HG02884 (cell line): ENCODE results near the gene GAPDHS.

Source experiments
- ATAC-seq: cut with Tn5 transposase; IDR thresholded peaks from one replicate; pipeline ENCODE4 v1.9.1; 2021; ENCODE audit warnings: mild to moderate bottlenecking, moderate library complexity; ENCODE audit not compliant: unreplicated experiment

GAPDHS gene

DNA sequence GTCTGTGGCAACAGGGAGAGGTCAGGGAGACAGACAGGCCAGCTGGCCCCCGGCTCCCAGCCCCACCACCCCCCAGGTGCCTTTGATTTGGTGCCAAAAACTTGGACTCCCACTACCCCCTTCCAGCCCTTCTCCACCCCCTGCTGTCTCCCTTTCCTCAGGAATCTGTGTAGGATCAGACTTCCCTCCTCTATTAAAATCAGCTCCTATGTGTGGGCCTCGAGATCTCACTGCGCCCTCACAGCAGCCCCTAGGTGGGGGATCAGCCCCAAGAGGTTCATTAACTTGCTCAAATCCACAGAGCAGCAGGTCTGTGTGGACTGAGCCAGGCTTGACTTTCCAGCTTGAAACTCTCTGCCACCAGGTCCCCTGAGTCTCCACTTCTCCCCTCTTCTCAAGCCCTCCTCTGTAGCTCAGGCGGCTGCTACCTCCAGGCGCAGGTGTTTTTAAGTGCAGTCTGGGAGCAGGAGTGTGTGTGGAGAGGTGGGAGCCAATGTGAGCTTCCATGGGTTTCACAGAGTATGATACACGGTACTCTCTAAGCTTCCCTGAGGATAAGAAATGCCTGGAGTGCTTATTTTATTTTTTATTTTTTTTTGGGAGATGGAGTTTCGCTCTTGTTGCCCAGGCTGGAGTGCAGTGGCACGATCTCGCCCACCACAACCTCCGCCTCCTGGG lies 1.7 kb downstream of the GAPDHS start:
- ATAC-seq: no peak

DNA sequence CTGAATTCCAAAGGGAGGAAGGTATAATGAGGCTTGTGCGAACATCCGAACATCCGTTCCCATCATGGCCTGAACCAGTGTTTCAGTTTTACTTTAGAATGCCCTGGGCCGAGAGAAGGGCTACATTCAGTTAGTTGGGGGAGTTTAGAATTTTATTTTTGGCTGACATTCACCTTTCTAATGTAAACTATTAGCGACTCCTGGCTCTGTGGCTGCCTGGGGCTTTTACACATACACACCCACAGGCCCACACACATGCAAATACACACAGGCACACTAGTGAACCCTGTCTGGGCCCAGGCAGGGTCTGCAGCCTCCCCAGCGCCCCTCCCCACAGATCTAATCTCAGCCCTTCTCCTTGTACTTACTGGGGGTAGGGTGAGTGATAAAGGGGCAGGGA lies 6.1 kb downstream of the GAPDHS start:
- no peak for ATAC-seq

DNA sequence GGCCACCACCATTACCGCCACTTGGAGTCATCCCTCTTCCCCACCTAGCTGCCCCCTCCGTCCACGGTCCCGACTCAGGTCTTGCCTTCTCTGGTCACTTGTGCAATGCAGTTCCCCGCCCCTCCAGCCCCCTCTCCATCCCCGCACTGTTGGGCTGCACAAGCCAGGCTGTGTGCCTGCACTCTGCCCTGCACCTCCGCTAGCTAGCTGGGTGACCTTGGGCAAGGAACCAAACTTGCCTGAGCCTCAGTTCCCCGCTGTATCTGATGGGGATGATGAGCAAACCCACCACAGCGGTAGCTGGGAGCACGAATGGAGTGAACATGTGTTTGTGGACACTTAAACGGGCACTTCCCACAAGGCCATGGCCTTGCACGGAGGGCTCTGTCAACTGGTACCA lies 6.6 kb downstream of the GAPDHS start:
- no peak for ATAC-seq

DNA sequence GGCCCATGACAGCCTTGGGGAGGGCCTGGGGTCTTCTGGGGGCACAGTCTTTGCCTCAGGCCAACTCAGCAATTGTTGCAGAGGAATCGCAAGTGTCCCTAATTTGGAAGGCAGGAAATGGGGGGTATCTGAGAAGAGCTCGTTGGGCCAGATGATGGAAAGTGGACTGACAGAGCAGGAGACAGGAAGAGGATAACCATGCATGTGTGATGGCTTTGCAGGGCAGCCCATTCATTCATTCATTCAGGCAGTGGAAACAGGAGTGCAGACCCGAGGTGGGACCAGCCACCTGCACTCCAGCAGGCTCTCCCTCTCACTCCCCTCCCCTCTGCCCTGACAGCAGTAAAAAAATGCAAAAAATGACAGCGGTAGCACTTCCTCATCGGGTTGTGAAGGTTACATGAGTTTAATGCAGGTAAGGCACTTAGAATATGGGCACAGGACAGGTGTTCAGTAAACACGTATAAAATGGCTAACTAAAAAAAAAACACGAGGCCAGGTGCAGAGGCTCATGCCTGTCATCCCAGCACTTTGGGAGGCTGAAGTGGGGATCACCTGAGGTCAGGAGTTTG lies 7.2 kb downstream of the GAPDHS start:
- ATAC-seq: no peak

DNA sequence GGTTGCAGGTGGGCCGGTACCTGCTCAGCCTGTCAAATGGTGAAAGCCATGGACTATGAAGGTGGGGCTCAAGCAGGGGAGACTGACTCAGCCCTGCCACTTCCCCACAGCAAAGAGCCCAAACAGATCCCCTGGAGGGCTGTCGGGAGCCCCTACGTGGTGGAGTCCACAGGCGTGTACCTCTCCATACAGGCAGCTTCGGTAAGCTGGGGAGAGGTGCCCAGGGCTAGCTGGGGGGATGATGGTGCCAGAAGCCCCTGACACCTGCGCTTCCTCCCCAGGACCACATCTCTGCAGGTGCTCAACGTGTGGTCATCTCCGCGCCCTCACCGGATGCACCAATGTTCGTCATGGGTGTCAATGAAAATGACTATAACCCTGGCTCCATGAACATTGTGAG lies 9.0 kb downstream of the GAPDHS start:
- ATAC-seq: no peak

DNA sequence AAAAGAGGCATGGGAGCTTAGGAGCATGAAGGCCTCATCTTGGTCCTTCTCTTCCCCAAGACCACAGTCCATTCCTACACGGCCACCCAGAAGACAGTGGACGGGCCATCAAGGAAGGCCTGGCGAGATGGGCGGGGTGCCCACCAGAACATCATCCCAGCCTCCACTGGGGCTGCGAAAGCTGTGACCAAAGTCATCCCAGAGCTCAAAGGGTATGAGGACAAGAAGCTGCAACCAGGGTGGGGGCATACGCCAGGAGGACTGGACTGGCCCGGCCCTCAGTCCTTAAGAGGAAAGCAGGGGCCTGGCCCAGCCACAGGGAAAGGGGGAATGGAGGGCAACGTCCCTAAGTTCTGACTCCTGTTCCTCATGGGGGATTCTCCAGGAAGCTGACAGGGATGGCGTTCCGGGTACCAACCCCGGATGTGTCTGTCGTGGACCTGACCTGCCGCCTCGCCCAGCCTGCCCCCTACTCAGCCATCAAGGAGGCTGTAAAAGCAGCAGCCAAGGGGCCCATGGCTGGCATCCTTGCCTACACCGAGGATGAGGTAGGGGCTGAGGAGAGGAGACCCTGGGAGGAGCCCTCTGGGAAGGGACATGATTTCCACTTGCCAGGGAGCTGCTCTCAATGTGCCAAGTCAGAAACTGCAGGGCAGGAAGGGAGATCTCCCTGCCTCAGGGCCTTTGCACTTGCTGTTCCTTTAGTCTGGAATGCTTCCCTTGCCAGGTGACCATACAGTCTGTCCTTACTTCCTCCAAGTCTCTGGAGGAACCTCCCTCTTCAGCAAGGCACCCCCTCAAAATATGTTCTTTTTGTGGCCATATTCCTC lies 10.2 kb downstream of the GAPDHS start:
- ATAC-seq: no peak

DNA sequence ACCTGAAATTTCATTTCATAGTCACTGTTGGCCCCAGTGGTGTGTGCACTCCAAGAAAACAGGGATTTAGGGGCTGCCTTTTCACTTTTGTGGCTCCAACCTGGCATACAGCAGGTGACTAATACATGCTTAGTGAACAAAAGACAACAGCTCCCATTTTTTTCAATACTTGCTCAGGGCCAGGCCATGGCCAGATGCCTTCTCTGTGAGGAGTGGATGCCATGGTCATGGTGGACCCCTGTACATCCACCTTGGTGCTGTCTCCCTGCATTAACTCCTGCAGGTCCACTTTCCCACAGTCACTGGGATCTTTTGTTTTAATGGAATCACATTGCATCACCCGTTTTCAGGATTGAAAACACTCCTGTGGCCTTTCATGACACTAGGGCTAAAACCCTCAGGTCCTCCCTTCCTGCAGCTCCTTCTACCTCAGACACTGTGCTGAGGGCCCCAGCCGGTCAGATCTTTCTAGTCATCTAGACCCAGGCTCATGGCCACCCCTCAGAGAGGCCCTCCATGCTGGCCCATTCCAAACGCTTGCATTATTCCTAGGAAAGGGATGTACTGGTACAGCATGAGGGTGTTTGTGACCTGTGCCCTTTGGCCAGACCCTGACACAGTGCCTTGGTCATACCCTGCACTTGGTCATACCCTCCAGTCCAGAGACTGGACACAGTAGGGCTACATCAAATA lies 11.0 kb downstream of the GAPDHS start:
- no peak for ATAC-seq

DNA sequence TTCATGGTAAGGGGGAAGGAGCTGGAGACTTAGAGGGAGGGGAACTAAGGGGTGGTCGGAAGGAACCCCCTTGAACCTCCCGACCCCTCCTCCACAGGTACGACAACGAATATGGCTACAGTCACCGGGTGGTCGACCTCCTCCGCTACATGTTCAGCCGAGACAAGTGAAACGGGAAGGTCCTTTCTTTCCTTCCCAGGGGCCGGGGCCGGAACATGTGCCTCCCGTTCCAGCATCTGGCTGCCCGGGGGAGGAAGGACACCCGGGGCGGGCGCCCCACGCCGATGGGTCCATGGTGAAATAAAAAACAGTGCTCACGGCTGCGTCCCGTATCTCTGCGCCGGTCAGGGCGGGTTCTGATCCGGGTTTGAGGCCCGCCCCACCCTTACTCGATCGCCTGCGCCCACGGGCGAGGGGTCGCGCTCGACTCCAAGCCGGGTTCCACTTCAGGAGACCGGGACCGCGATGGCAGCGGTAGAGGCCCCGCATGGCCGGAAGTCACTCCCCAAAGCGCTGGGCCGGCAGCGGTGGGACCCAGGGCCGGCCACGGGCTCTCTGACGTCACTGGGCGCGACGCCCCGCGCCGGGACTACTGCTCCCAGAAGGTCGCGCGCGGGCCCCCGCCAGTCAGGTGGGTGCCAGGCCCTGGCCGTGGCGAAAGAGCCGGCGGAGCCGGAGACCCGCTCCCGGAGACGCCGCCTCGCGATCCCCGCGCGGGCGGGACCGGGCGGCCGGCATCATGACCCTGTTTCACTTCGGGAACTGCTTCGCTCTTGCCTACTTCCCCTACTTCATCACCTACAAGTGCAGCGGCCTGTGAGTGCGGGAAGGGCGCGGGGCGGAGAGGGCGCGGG lies 12.0 kb downstream of the GAPDHS start, which contains the start of gene TMEM147:
TSS of gene TMEM147 (plus strand) at position 626 of the 854 bp plus-strand sequence. CDS start at position 740, 114 bp downstream.
- ATAC-seq: peak; percentile 70

DNA sequence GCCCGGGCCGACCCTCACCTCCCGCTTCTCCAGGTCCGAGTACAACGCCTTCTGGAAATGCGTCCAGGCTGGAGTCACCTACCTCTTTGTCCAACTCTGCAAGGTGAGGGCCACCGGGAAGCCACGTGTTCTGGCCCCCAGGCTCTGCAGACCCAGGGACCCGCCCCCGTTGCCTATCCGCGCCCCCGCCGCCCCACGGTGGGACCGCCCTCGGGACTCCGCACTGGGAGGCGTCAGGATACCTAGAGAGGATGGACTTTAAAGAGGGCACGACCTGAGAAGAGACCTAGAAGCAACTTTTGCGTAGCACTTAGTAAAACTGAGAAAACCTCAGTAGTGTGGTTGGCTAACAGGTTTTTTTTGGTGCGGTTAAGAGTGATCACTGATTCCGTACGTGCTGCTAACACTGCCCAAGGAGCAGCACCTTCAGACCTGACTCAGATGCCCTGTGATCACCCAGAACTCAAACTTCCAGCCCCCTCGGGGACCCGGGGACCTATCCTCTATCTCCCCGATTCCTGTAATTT lies 12.7 kb downstream of the GAPDHS start:
- ATAC-seq: peak; percentile 43

DNA sequence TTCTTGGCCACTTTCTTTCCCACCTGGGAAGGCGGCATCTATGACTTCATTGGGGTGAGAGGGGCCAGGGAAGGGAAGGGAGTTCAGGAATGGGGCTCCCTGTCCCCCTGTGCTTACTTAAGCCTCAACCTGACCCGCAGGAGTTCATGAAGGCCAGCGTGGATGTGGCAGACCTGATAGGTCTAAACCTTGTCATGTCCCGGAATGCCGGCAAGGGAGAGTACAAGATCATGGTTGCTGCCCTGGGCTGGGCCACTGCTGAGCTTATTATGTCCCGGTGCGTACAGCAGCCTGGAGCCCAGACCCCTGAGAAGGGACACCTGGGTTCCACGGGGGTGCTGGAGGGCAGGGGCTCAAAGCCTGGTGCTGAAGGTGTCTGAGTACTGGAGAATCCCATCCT lies 13.3 kb downstream of the GAPDHS start:
- no peak for ATAC-seq

DNA sequence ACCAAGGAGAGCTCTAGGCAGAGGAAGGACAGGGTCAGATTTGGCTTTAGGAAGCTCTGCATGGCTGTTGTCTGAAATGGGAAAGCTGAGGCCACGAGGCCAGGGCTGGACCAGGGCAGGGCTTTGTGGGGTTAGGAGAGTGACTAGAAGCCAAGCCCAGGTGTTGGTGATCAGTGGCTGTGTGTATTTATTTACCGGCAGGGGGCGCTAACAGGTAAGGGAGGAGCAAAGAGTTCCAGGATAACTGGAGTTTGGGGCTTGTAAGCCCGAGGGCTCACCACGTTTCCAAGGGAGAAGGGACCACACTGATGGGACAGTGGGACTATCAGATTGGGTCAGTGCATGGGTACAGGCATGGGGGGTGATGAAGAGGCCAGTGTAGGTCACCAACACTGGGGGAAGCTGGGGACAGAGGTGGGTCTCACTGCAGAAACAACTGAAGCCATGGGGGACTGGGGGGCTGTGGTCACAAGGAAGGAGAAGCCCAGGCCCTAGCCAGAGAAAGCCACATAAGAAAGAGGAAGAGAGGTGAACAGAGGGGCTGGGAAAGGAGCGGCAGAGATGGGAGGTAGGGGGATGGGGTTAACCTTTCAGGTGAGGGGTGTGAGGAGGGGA lies 16.0 kb downstream of the GAPDHS start:
- no peak for ATAC-seq

DNA sequence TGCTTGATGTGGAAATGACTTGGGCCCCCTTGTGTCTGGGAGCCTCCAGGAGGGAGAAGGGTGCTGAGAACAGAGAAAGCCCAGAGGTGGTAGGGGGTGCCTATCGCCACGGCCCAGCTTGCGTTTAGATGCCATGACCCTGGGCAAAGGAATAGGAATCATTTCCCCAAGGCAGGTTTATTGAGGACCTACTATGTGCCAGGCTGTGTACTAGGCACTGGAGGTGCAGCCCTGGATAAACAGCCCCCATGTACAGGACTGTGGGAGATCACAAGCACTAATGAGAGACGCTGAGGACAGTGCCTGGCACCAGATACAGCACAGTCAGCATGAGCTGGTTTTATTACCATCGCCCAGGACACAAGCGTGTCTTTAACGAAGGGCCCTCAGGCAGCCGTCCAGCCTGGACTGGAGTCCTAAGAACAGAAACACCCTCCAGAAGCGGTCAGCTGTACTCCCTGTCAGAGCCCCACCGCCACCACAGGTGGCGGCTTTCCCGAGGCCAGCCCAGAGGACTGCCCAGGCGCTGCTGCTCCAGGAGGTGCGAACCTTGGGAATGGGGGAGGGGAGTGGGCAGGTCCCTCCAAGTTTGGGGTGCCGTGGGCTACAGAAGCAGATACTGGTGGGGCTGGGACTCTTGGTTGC lies 16.7 kb downstream of the GAPDHS start:
- no peak for ATAC-seq

DNA sequence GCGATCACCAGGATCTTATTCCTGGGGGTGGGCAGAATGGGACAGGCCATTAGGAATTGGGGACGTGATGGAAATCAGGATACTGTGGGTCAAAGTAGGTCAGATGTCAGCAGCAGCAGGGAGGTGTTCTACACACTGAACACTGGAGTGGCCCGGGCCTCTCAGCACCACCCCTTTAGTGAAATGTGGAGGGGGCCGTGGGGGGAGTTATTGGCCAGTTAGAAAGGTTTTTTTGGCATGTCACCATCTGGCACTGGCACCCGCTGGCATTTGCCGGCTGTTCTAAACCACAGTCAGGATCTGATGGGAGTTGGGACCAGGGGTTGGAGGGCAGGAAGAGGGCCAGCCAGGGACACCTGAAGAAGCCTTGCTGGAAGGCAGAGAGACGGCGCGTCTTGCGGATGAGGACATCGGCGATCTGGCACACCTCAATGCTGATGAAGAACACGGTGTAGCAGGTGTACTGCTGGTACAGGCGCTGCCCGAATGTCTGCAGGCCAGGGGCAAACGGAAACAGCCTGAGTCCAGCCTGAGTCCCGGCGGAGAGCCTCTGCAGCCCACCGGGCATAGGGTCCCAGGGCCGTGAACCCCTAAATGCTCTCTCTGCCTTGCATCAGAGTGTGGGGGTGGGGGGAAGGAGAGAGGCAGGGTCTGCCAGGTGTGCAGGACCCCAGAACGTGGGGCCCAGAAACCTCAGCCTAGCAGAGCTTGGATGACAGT lies 18.0 kb downstream of the GAPDHS start:
- ATAC-seq: no peak

DNA sequence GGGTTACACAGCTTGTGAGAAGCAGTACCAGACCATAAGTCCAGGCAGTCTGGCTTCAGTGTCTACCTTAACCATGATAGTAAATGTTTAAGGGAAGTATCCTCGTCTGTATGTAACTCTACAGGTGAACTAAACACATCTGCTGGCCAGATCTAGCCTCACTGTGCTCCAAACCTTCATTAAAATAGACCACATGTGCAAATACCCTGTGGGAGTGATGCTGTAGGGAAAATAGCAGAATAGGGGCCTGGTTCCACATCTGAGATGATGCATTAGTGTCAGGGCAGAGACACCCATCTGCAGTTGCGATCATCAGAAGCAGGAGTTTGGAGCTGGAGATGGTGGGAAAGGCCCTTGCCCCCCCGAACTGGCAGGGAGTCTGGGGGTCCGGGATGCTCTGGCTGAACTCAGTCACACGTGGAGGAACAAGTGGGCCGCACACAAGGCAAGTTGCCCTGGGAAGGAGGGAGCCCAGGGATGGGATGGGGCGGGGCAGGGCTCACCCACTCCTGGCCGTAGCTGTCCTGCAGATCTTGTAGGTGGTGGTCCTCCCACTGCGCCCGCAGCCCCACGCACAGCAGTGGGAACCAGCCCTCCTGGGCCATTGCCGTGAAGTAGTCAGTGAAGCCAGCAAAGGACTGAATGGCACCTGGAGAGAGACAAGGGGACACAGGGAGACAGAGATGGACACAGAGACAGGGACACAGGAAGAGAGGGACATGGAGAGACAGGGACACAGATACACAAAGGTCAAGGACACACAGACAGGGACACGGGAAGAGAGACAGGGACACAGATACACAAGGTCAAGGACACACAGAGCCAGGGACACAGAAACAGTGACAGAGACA lies 19.5 kb downstream of the GAPDHS start:
- no peak for ATAC-seq

DNA sequence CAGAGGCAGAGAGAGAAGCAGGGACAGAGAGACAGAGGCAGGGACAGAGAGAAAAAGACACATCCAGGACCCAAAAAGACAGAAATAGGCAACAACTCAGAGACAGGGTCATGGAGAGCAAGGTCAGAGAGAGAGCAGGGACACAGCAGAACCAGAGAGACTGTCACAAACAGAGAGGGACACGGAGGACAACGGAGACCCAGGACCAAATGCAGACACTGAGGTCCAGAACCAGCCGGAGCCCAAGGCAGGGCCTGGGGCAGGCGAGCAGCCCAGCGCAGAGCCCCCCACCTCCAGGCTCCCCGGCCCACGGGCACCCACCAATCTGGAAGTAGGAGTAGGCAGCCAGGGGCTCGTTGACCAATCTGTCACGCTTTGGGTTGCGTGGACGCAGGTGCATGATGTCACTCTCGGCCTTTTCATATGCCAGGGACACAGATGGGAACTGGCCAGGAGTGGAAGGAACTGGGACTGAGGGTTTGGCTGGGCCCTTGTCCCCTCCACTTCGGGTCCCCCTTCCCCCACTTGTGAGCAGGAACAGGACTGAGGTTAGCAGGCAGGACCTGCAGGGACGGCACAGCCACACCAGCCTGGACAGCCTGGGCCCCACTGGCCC lies 20.2 kb downstream of the GAPDHS start:
- no peak for ATAC-seq

DNA sequence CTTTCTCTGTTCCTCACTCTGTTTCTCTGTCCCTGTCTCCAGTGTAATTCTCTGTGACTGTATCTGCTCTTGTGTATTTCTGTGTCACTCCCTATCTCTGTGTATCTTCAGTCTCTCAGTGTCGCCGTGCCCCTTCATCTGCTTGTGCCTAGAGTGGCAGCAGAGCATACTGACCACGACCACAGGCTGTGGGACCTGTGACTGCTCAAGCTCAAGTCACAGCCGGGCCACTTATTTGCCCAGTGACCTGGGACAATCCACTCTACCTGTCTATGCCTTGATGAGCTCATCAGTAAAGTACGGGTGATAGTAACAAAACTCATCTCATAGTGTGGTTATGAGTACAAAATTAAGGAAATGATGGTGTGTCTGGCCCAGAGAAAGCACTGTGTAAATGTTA lies 20.8 kb downstream of the GAPDHS start:
- ATAC-seq: no peak

DNA sequence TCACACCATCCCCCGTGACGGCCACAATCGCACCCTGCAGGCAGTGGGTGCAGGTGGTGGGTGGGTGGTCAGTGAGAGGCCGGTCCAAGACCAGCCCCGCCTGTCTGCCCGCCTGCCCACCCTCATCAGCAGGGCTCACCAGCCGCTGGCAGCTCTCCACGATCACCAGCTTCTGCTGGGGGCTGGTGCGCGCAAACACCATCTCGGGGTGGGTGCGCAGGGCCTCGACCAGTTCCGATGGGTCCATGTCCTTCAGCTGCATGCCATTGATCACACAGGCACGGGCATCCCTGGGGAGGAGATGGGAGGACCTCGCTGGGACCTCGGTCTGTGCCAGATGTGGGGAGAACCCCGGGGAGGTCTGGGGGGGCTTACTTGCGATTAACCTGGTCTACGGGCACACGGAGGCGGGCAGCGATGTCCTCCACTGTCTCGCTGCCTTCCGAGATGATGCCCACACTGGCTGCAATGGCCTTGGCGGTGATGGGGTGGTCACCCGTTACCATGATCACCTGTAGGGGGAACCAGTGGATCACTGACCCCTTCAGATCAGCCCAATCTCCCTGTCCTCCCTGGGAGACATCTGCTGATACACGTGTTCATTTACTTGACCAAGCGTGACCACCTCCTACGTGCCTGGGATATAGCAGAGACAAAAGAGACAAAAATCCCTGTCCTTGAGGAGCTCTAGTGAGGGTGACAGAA lies 22.2 kb downstream of the GAPDHS start:
- no peak for ATAC-seq
